GM19099 (cell line): ENCODE measurements around the gene RFTN1.

ENCODE experiments used
- POLR2A ChIP-seq: IDR thresholded peaks from 3 replicates; pipeline ENCODE4 v1.6.1; 2011; ENCODE audit warnings: low read depth; ENCODE audit not compliant: insufficient read length; ENCODE audit errors: extremely low read depth

The RFTN1 gene

GRCh38 chr3:16309558-16309957 lies 203.9 kb downstream of the RFTN1 start:
- no peak for TF ChIP-seq POLR2A

- TF ChIP-seq POLR2A: no peak
Measured at GRCh38 chr3:16308727-16309126, 204.8 kb downstream of the RFTN1 start.

- TF ChIP-seq POLR2A: no peak
Measured at GRCh38 chr3:16307832-16308531, 205.5 kb downstream of the RFTN1 start.

- no peak for TF ChIP-seq POLR2A
Measured at GRCh38 chr3:16305111-16305541, 208.4 kb downstream of the RFTN1 start.

- no peak for TF ChIP-seq POLR2A
Measured at GRCh38 chr3:16304061-16305010, 209.2 kb downstream of the RFTN1 start.

- TF ChIP-seq POLR2A: no peak
Measured at GRCh38 chr3:16303037-16303575, 210.4 kb downstream of the RFTN1 start.

GRCh38 chr3:16302082-16302631 lies 211.3 kb downstream of the RFTN1 start:
- TF ChIP-seq POLR2A: no peak

- TF ChIP-seq POLR2A: no peak
Measured at GRCh38 chr3:16301507-16301906, 212.0 kb downstream of the RFTN1 start.

- no peak for TF ChIP-seq POLR2A
Measured at GRCh38 chr3:16300881-16301359, 212.6 kb downstream of the RFTN1 start.

GRCh38 chr3:16300307-16300706 lies 213.2 kb downstream of the RFTN1 start:
- no peak for TF ChIP-seq POLR2A

GRCh38 chr3:16299746-16300145 lies 213.8 kb downstream of the RFTN1 start:
- TF ChIP-seq POLR2A: no peak

GRCh38 chr3:16298891-16299290 lies 214.6 kb downstream of the RFTN1 start:
- no peak for TF ChIP-seq POLR2A

- no peak for TF ChIP-seq POLR2A
Measured at GRCh38 chr3:16297997-16298885, 215.3 kb downstream of the RFTN1 start.

GRCh38 chr3:16295298-16295890 lies 218.1 kb downstream of the RFTN1 start:
- TF ChIP-seq POLR2A: no peak
